Dendritic cell treated with granulocyte-macrophage colony-stimulating factor and Interleukin-4, amounts not matched to agents 40 ng/mL and 50 ng/mL, for 4 days (primary cell): ENCODE data around the gene SRBD1.

Experiments used
- H3K27ac Mint-ChIP-seq: one replicate; pipeline ENCODE4 v1.8.0; 2022; ENCODE audit warnings: mild to moderate bottlenecking, mixed read lengths
- H3K27me3 Mint-ChIP-seq: one replicate; pipeline ENCODE4 v1.8.0; 2022; ENCODE audit warnings: mild to moderate bottlenecking, mixed read lengths
- H3K36me3 Mint-ChIP-seq: one replicate; pipeline ENCODE4 v1.8.0; 2022; ENCODE audit warnings: low read depth, mixed read lengths
- H3K4me1 Mint-ChIP-seq: one replicate; pipeline ENCODE4 v1.8.0; 2022; ENCODE audit warnings: low read depth, mixed read lengths
- H3K4me3 Mint-ChIP-seq: one replicate; pipeline ENCODE4 v1.8.0; 2022; ENCODE audit warnings: mild to moderate bottlenecking, moderate library complexity, mixed read lengths
- H3K9me3 Mint-ChIP-seq: one replicate; pipeline ENCODE4 v1.8.0; 2022; ENCODE audit warnings: mixed read lengths
- intact Hi-C: fragments of 100-400 bp; cut with micrococcal nuclease; formaldehyde crosslinking; loops from one replicate; pipeline ENCODE4 v1.15.0; 2022

The SRBD1 gene

DNA sequence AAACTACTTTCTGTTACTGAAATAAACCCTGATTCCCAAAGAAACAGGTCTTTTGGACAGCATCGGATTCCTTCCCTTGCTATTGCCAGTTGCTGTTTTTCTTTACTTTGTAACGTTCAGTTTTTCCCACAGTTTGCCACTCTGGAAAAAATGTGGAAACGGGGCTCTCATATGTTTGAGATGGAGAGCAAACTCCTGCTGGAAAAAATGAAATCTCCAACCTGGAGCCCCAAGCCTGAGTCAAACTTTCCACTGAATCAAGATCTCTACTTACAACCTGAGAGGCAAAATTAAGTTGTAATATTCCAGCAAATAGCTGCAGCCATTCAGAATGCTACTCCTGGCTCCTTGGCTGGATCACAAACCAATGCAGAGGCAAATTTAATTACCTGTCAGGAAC lies 270.7 kb downstream of the SRBD1 start:
- H3K4me1 Mint-ChIP-seq = no peaks in the 10 kb centered on the region
- no peaks in the 10 kb centered on the region for H3K36me3 Mint-ChIP-seq
- intact Hi-C loops = no loop called here
- peaks cover 12% of the 10 kb centered on the region for H3K27me3 Mint-ChIP-seq
- H3K4me3 Mint-ChIP-seq = no peak overlapping the region
- no peak overlapping the region for H3K27ac Mint-ChIP-seq
- no peaks in the 10 kb centered on the region for H3K9me3 Mint-ChIP-seq

DNA sequence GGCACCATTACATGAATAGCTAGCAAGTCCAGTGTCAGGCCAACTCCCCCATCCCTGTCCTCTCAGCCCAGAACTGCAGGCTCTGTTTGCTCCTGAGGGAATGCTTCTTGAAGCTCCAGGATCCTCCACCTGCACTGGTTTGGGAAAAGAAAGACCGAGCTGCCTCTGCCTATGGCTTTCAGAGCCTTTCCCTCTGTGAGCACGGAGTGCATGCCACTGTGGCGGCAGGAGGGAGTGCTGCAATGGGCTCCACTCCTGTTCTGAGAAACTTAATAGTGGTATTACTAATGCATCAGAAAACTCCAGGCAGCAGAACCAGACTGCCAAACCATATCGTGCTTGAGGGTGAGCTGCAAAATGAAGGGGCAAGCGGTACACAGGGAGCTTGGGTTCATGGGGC lies 271.8 kb downstream of the SRBD1 start:
- intact Hi-C loops = no loop called here
- H3K27me3 Mint-ChIP-seq = peaks cover 10% of the 10 kb centered on the region
- no peak overlapping the region for H3K27ac Mint-ChIP-seq
- no peaks in the 10 kb centered on the region for H3K4me1 Mint-ChIP-seq
- H3K4me3 Mint-ChIP-seq = no peak overlapping the region
- H3K9me3 Mint-ChIP-seq = no peaks in the 10 kb centered on the region
- no peaks in the 10 kb centered on the region for H3K36me3 Mint-ChIP-seq
